ENCODE measurements around the gene RFX1. TPM values are rescaled to one million over a fixed set of nuclear protein-coding genes. Genes with fewer than 3 reads are reported as not detected.

The RFX1 gene
- total RNA-seq, 4 donors from 2014 or later, result 2.0 to 5.9 (median 3.9) TPM

DNA sequence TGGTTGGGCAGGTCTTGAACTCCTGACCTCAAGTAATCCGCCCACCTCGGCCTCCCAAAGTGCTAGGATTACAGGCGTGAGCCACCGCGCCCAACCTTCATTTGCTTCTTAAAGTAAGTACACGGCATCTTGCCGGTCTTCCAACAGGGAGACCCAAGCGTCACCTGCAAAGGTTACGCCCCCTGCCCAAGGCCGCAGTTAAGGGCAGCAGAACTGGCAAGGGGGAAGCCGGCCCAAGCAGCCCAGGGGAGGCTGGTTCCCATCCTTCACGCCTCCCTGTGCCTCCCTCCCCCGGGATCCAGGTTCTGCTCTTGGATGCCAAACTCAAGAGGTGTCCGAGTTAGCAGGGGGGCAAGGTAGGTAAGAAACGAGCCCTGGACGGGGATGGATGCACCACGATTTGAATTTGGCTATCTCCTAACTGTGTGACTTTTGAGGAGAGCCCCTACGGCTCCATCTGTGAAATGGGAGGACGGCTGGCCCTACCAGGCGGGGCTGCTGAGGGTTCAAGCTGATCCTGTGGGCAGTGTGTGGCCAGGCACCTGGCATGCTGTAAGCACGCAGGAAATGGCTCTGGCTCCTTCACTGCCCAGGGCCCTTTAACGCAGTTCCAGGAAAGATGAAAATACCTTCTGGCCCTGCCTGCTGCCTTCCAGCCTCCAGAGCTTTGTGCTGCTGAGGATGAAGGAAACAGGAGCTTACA is 9.0 kb downstream of the RFX1 start:
- no peak overlapping the region for H3K4me3 ChIP-seq
- peaks cover 0 to 48% of the 10 kb centered on the region in 2 donors for H3K36me3 ChIP-seq
- no peak overlapping the region for H3K27ac ChIP-seq
- no peak for TF ChIP-seq POLR2A (IDR thresholded peaks at IDR 0.05)
- TF ChIP-seq EP300 (IDR thresholded peaks at IDR 0.05), result no peak
- no peak for TF ChIP-seq POLR2AphosphoS5 (IDR thresholded peaks at IDR 0.05)
- TF ChIP-seq, protein P1, sequence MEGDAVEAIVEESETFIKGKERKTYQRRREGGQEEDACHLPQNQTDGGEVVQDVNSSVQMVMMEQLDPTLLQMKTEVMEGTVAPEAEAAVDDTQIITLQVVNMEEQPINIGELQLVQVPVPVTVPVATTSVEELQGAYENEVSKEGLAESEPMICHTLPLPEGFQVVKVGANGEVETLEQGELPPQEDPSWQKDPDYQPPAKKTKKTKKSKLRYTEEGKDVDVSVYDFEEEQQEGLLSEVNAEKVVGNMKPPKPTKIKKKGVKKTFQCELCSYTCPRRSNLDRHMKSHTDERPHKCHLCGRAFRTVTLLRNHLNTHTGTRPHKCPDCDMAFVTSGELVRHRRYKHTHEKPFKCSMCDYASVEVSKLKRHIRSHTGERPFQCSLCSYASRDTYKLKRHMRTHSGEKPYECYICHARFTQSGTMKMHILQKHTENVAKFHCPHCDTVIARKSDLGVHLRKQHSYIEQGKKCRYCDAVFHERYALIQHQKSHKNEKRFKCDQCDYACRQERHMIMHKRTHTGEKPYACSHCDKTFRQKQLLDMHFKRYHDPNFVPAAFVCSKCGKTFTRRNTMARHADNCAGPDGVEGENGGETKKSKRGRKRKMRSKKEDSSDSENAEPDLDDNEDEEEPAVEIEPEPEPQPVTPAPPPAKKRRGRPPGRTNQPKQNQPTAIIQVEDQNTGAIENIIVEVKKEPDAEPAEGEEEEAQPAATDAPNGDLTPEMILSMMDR (IDR thresholded peaks at IDR 0.05), result no peak
- H3K4me1 ChIP-seq, result peaks cover 0 to 6% (median 0%) of the 10 kb centered on the region in 3 donors
- H3K9me3 ChIP-seq, result peaks cover 0 to 8% (median 0%) of the 10 kb centered on the region in 3 donors
- no peak for ATAC-seq
- 87 to 100% methylated on average over 1 to 6 of the region's 22 CpGs for WGBS, 2 donors (ENCODE audit: low coverage in 1 of 2)
- H3K27me3 ChIP-seq, result no peaks in the 10 kb centered on the region

DNA sequence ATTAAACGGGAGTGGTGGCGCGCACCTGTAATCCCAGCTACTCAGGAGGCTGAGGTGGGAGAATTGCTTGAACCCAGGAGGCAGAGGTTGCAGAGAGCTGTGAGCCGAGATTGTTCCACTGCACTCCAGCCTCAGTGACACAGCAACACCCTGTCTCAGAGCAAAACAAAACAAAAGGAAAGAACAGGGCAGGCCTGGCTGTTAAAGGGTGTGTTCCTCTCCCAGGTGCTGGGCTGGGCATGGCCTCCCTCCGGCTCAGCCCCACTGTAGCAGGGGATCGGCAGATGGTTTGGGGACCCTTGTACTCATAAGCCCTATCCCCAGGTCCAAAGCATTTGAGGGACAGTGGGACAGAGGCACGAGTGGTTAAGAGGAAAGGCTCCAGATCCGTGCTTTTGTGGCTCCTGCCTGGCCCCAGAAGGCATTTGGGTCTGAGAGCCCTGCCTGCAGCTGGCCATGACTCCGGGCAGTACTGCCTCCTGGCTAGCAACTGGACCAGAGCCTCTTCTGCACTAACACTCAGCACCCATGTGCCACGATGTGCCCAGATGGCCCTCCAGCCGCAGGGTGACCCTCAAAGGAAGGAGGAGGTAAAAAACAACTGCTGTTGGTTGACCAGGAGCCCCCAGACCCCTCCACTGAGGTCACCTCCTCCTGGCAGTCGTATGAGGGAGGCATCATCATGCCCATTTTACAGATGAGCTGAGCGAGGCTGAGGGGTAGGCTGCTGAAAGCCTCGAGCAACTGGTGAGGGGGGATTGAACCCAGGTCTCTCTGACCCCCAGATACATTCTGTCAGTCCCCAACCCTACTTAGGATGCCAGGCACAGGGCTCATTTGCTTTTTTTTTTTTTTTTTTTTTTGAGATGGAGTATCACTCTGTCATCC is 10.0 kb downstream of the RFX1 start:
- WGBS, 2 donors (ENCODE audit: low coverage in 1 of 2), result 85 to 100% methylated on average over 4 to 6 of the region's 14 CpGs
- Histone ChIP-seq H3K9me3 (peaks cover 0 to 8% (median 0%) of the 10 kb centered on the region in 3 donors), H3K4me3 (no peak overlapping the region), H3K4me1 (peaks cover 0 to 6% (median 0%) of the 10 kb centered on the region in 3 donors), H3K36me3 (peaks cover 0 to 57% of the 10 kb centered on the region in 2 donors), H3K27ac (no peak overlapping the region), H3K27me3 (no peaks in the 10 kb centered on the region)
- TF ChIP-seq, protein P1 (IDR thresholded peaks at IDR 0.05), result no peak
- TF ChIP-seq POLR2A (IDR thresholded peaks at IDR 0.05) (no peak), POLR2AphosphoS5 (IDR thresholded peaks at IDR 0.05) (no peak), EP300 (IDR thresholded peaks at IDR 0.05) (no peak)
- no peak for ATAC-seq

DNA sequence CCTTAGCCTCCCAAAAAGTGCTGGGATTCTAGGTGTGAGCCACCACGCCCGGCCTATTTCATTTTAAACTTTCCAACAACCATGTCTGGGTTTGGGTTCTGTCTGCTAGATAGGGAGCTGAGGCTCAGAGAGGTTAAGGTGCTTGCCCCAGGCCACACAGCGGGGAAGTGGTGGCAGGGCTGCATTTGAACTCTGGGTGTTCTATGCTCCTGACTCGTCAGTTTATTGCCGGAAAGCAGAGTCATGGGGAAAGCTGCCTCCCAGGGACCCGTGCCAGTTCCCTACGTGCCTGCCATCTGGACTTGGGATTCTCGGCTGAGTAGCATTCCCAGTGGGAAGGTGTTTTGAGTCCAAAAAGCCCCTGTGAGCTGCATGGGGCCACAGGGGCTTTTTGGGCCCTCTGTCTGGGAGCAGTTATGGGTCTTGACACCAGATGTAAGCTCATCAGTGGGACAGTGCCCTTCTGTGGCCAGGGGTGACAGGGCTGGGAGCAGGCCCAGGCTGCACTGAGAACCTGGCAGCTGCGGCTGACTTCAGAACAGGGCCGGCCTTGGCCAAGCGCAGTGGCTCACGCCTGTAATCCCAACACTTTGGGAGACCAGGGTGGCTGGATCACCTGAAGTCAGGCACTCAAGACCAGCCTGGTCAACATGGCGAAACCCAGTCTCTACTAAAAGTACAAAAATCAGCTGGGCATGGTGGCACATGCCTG is 10.9 kb downstream of the RFX1 start:
- Histone ChIP-seq H3K27ac (no peak overlapping the region), H3K9me3 (peaks cover 0 to 8% (median 0%) of the 10 kb centered on the region in 3 donors), H3K27me3 (no peaks in the 10 kb centered on the region), H3K4me3 (no peak overlapping the region), H3K36me3 (peaks cover 0 to 62% of the 10 kb centered on the region in 2 donors), H3K4me1 (peaks cover 0 to 6% (median 0%) of the 10 kb centered on the region in 3 donors)
- ATAC-seq, result no peak
- TF ChIP-seq POLR2AphosphoS5 (IDR thresholded peaks at IDR 0.05) (no peak), EP300 (IDR thresholded peaks at IDR 0.05) (no peak), POLR2A (IDR thresholded peaks at IDR 0.05) (no peak)
- TF ChIP-seq, protein P1 (IDR thresholded peaks at IDR 0.05), result no peak
- 83 to 100% methylated on average over 3 of the region's 13 CpGs for WGBS, 2 donors (ENCODE audit: low coverage in 1 of 2)

DNA sequence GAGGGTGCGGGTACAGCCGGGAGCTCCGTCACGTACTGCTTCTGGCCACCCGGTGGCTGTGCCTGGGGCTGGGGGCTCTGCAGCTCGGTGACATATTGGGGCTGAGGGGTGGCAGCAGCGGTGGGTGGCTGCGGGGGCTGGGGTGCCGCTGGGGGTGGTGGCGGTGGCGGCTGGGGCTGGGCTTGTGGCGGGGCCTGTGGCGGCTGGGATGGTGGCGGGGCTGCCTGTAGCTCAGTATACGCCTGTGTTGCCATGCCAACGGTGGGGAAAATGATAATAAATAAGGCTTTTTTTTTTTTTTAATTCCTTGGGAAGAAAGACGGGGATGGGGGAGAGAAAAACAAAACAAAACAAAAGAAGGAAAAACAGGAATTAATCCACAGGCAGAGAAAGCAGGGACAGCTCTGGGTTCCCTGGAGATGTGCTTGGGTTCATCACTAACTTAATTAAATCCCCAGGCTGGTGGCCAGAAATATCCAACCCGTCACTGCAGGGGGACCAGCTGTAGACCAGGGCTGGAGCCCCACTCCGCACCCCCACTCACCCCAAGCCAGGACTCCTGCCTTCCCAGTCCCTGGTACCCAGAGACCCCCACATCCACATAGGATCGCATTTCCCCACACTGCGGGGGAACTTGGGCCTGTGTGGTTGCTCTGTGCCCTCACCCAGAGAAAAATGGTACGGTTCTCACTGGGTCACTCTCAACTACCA is 12.4 kb downstream of the RFX1 start:
- TF ChIP-seq, protein P1 (IDR thresholded peaks at IDR 0.05), result no peak
- TF ChIP-seq POLR2AphosphoS5 (IDR thresholded peaks at IDR 0.05), result no peak
- TF ChIP-seq POLR2A (IDR thresholded peaks at IDR 0.05), result no peak
- no peak for TF ChIP-seq EP300 (IDR thresholded peaks at IDR 0.05)
- Histone ChIP-seq H3K36me3 (peaks cover 0 to 62% of the 10 kb centered on the region in 2 donors), H3K27ac (no peak overlapping the region), H3K9me3 (peaks cover 0 to 3% (median 0%) of the 10 kb centered on the region in 3 donors), H3K4me1 (peaks cover 0 to 6% (median 0%) of the 10 kb centered on the region in 3 donors), H3K27me3 (no peaks in the 10 kb centered on the region), H3K4me3 (no peak overlapping the region)
- 60 to 69% methylated on average over 1 to 6 of the region's 22 CpGs for WGBS, 2 donors (ENCODE audit: low coverage in 1 of 2)
- no peak for ATAC-seq
